Muscle layer of colon (tissue), 2 donors: ENCODE results near the gene CALHM6.

Source experiments
- H3K27ac ChIP-seq: one replicate; pipeline ENCODE4 v1.7.0; 2013; ENCODE audit warnings: low read depth, mild to moderate bottlenecking, low read length, moderate library complexity
- H3K27me3 ChIP-seq, 2 donors: one replicate each; pipeline ENCODE4 v1.7.0; 2013; ENCODE audit warnings: low read length in 2 of 2, mild to moderate bottlenecking in 2 of 2; ENCODE audit not compliant: insufficient read depth in 2 of 2, control insufficient read depth in 1 of 2
- H3K36me3 ChIP-seq: one replicate; pipeline ENCODE4 v1.7.0; 2013; ENCODE audit warnings: mild to moderate bottlenecking, low read length; ENCODE audit not compliant: insufficient read depth
- H3K4me1 ChIP-seq: one replicate; pipeline ENCODE4 v1.7.0; 2013; ENCODE audit warnings: mild to moderate bottlenecking, low read length; ENCODE audit not compliant: insufficient read depth
- H3K4me3 ChIP-seq, 2 donors: one replicate each; pipeline ENCODE4 v1.7.0; 2013; ENCODE audit warnings: low read length in 2 of 2, low read depth in 1 of 2, mild to moderate bottlenecking in 1 of 2, moderate library complexity in 1 of 2
- H3K9ac ChIP-seq: one replicate; pipeline ENCODE4 v1.7.0; 2013; ENCODE audit warnings: low read length
- H3K9me3 ChIP-seq: one replicate; pipeline ENCODE4 v1.7.0; 2013; ENCODE audit warnings: mild to moderate bottlenecking, low read length
- donor health status: abdominal sarcoma.
- donor health status: Adenocarcinoma of cecum.

The CALHM6 gene

GRCh38 chr6:116461331-116461931 lies at the start of gene CALHM6:
Gene CALHM6, plus strand, starts transcription at chr6:116461375. Its CDS starts 555 bp downstream, at chr6:116461930.
- Histone ChIP-seq H3K36me3 (no peaks in the 10 kb centered on the region), H3K4me1 (no peaks in the 10 kb centered on the region), H3K9ac (no peak within 1 kb of the TSS), H3K27me3 (peaks cover 0 to 13% of the 10 kb centered on the region in 2 donors), H3K4me3 (peak within 1 kb of the TSS; percentile 41 to 52), H3K27ac (peak within 1 kb of the TSS; percentile 58), H3K9me3 (no peaks in the 10 kb centered on the region)

- H3K4me3 ChIP-seq, result no peak overlapping the region
- H3K9me3 ChIP-seq, result no peaks in the 10 kb centered on the region
- no peaks in the 10 kb centered on the region for H3K36me3 ChIP-seq
- H3K27me3 ChIP-seq, result no peaks in the 10 kb centered on the region
- no peak overlapping the region for H3K9ac ChIP-seq
- H3K27ac ChIP-seq, result no peak overlapping the region
- peaks cover 18% of the 10 kb centered on the region for H3K4me1 ChIP-seq
Measured at GRCh38 chr6:116412270-116412669, 48.9 kb upstream of the CALHM6 start.

GRCh38 chr6:116413357-116413756 lies 47.8 kb upstream of the CALHM6 start:
- H3K36me3 ChIP-seq, result no peaks in the 10 kb centered on the region
- H3K27ac ChIP-seq, result no peak overlapping the region
- H3K9ac ChIP-seq, result no peak overlapping the region
- H3K27me3 ChIP-seq, result no peaks in the 10 kb centered on the region
- no peaks in the 10 kb centered on the region for H3K9me3 ChIP-seq
- H3K4me1 ChIP-seq, result peaks cover 18% of the 10 kb centered on the region
- no peak overlapping the region for H3K4me3 ChIP-seq

GRCh38 chr6:116417661-116418060 lies 43.5 kb upstream of the CALHM6 start:
- Histone ChIP-seq H3K4me1 (peaks cover 4% of the 10 kb centered on the region), H3K36me3 (no peaks in the 10 kb centered on the region), H3K9me3 (no peaks in the 10 kb centered on the region), H3K9ac (no peak overlapping the region), H3K27me3 (no peaks in the 10 kb centered on the region), H3K27ac (no peak overlapping the region), H3K4me3 (no peak overlapping the region)

GRCh38 chr6:116419069-116419786 lies 41.9 kb upstream of the CALHM6 start:
- no peak overlapping the region for H3K27ac ChIP-seq
- H3K4me3 ChIP-seq, result no peak overlapping the region
- H3K36me3 ChIP-seq, result no peaks in the 10 kb centered on the region
- no peaks in the 10 kb centered on the region for H3K9me3 ChIP-seq
- no peak overlapping the region for H3K9ac ChIP-seq
- H3K27me3 ChIP-seq, result no peaks in the 10 kb centered on the region
- H3K4me1 ChIP-seq, result peaks cover 7% of the 10 kb centered on the region

- no peak overlapping the region for H3K9ac ChIP-seq
- H3K27me3 ChIP-seq, result no peaks in the 10 kb centered on the region
- H3K4me3 ChIP-seq, result no peak overlapping the region
- peaks cover 7% of the 10 kb centered on the region for H3K4me1 ChIP-seq
- no peaks in the 10 kb centered on the region for H3K9me3 ChIP-seq
- H3K27ac ChIP-seq, result no peak overlapping the region
- no peaks in the 10 kb centered on the region for H3K36me3 ChIP-seq
Measured at GRCh38 chr6:116420341-116420740, 40.8 kb upstream of the CALHM6 start.

GRCh38 chr6:116422238-116422637 lies 38.9 kb upstream of the CALHM6 start:
- Histone ChIP-seq H3K36me3 (peaks cover 10% of the 10 kb centered on the region), H3K27ac (no peak overlapping the region), H3K9ac (no peak overlapping the region), H3K4me1 (peaks cover 7% of the 10 kb centered on the region), H3K4me3 (no peak overlapping the region), H3K27me3 (no peaks in the 10 kb centered on the region), H3K9me3 (no peaks in the 10 kb centered on the region)

GRCh38 chr6:116424001-116424400 lies 37.2 kb upstream of the CALHM6 start:
- no peak overlapping the region for H3K27ac ChIP-seq

GRCh38 chr6:116426551-116426950 lies 34.6 kb upstream of the CALHM6 start:
- peaks cover 15% of the 10 kb centered on the region for H3K36me3 ChIP-seq

More at GRCh38 chr6:116424001-116424400, 37.2 kb upstream of the CALHM6 start:
- peaks cover 15% of the 10 kb centered on the region for H3K36me3 ChIP-seq
- H3K9me3 ChIP-seq, result no peaks in the 10 kb centered on the region
- no peak overlapping the region for H3K9ac ChIP-seq
- no peak overlapping the region for H3K4me3 ChIP-seq
- H3K4me1 ChIP-seq, result peaks cover 7% of the 10 kb centered on the region
- H3K27me3 ChIP-seq, result no peaks in the 10 kb centered on the region

GRCh38 chr6:116429111-116429510 lies 32.1 kb upstream of the CALHM6 start:
- Histone ChIP-seq H3K9me3 (no peaks in the 10 kb centered on the region), H3K9ac (no peak overlapping the region), H3K4me1 (no peaks in the 10 kb centered on the region), H3K27ac (no peak overlapping the region), H3K27me3 (no peaks in the 10 kb centered on the region), H3K36me3 (peaks cover 18% of the 10 kb centered on the region), H3K4me3 (no peak overlapping the region)

More at GRCh38 chr6:116426551-116426950, 34.6 kb upstream of the CALHM6 start:
- H3K27ac ChIP-seq, result no peak overlapping the region
- no peak overlapping the region for H3K9ac ChIP-seq
- no peak overlapping the region for H3K4me3 ChIP-seq
- H3K4me1 ChIP-seq, result peaks cover 7% of the 10 kb centered on the region
- no peaks in the 10 kb centered on the region for H3K9me3 ChIP-seq
- no peaks in the 10 kb centered on the region for H3K27me3 ChIP-seq

GRCh38 chr6:116430860-116431259 lies 30.3 kb upstream of the CALHM6 start:
- H3K4me3 ChIP-seq, result no peak overlapping the region
- H3K36me3 ChIP-seq, result peaks cover 18% of the 10 kb centered on the region
- H3K27ac ChIP-seq, result no peak overlapping the region
- no peak overlapping the region for H3K9ac ChIP-seq
- H3K27me3 ChIP-seq, result no peaks in the 10 kb centered on the region
- no peaks in the 10 kb centered on the region for H3K4me1 ChIP-seq
- H3K9me3 ChIP-seq, result no peaks in the 10 kb centered on the region
